ENCODE results near the gene IWS1.
A peak's percentile ranks its signal among the peaks of the same experiment; 100 is the strongest.
"Not testable (repeated sequence)": the region's sequence is repeated elsewhere in the genome, so short reads cannot be mapped to it uniquely, and the experiment has no call there.

IWS1 gene

GRCh38 chr2:127526132-127527000, at the start of gene IWS1:
IWS1 (minus strand) TSS chr2:127526489; CDS start chr2:127526208, 281 bp downstream.
- no peaks in the 10 kb centered on the region for H3K27me3 ChIP-seq (ENCODE audit: control insufficient read depth, insufficient read depth, low read length)
- peaks cover 1% of the 10 kb centered on the region; the same call in 1 of the 2 replicates for H3K4me1 ChIP-seq (ENCODE audit: control insufficient read depth, insufficient read depth, low read length)
- peak within 1 kb of the TSS; percentile 88 for H3K4me3 ChIP-seq (ENCODE audit: low read length)
- H3K9me3 ChIP-seq (ENCODE audit: control insufficient read depth, insufficient read depth, low read length) = no peaks in the 10 kb centered on the region
- no peaks in the 10 kb centered on the region for H3K36me3 ChIP-seq (ENCODE audit: control insufficient read depth, insufficient read depth, low read length)
- no CpG with 5 or more reads among the region's 70 CpGs for WGBS (ENCODE audit: insufficient coverage, insufficient read length)
- DNase-seq (ENCODE audit: low read depth, low spot score) = peak; percentile 94
- H3K27ac ChIP-seq (ENCODE audit: low read length) = no peak within 1 kb of the TSS

- Histone ChIP-seq H3K36me3 (ENCODE audit: control insufficient read depth, insufficient read depth, low read length) (no peaks in the 10 kb centered on the region), H3K4me3 (ENCODE audit: low read length) (no peak overlapping the region), H3K9me3 (ENCODE audit: control insufficient read depth, insufficient read depth, low read length) (no peaks in the 10 kb centered on the region), H3K27me3 (ENCODE audit: control insufficient read depth, insufficient read depth, low read length) (no peaks in the 10 kb centered on the region), H3K27ac (ENCODE audit: low read length) (no peak overlapping the region), H3K4me1 (ENCODE audit: control insufficient read depth, insufficient read depth, low read length) (no peaks in the 10 kb centered on the region)
- no CpG with 5 or more reads among the region's 11 CpGs for WGBS (ENCODE audit: insufficient coverage, insufficient read length)
- DNase-seq (ENCODE audit: low read depth, low spot score) = no peak
Measured at GRCh38 chr2:127575941-127576432, 49.7 kb upstream of the IWS1 start.

- Histone ChIP-seq H3K4me1 (ENCODE audit: control insufficient read depth, insufficient read depth, low read length) (no peaks in the 10 kb centered on the region), H3K9me3 (ENCODE audit: control insufficient read depth, insufficient read depth, low read length) (no peaks in the 10 kb centered on the region), H3K27me3 (ENCODE audit: control insufficient read depth, insufficient read depth, low read length) (no peaks in the 10 kb centered on the region), H3K36me3 (ENCODE audit: control insufficient read depth, insufficient read depth, low read length) (no peaks in the 10 kb centered on the region), H3K4me3 (ENCODE audit: low read length) (no peak overlapping the region), H3K27ac (ENCODE audit: low read length) (no peak overlapping the region)
- no CpG with 5 or more reads among the region's 4 CpGs for WGBS (ENCODE audit: insufficient coverage, insufficient read length)
- no peak for DNase-seq (ENCODE audit: low read depth, low spot score)
Measured at GRCh38 chr2:127575185-127575765, 49.0 kb upstream of the IWS1 start.

- Histone ChIP-seq H3K27me3 (ENCODE audit: control insufficient read depth, insufficient read depth, low read length) (no peaks in the 10 kb centered on the region), H3K4me1 (ENCODE audit: control insufficient read depth, insufficient read depth, low read length) (no peaks in the 10 kb centered on the region)
- no CpG with 5 or more reads among the region's 3 CpGs for WGBS (ENCODE audit: insufficient coverage, insufficient read length)
Measured at GRCh38 chr2:127574656-127575055, 48.4 kb upstream of the IWS1 start.

GRCh38 chr2:127573771-127574170, 47.5 kb upstream of the IWS1 start:
- no CpG with 5 or more reads among the region's 17 CpGs for WGBS (ENCODE audit: insufficient coverage, insufficient read length)
- H3K36me3 ChIP-seq (ENCODE audit: control insufficient read depth, insufficient read depth, low read length) = no peaks in the 10 kb centered on the region
- no peak for DNase-seq (ENCODE audit: low read depth, low spot score)
- no peak overlapping the region for H3K27ac ChIP-seq (ENCODE audit: low read length)
- no peaks in the 10 kb centered on the region for H3K9me3 ChIP-seq (ENCODE audit: control insufficient read depth, insufficient read depth, low read length)
- no peak overlapping the region for H3K4me3 ChIP-seq (ENCODE audit: low read length)
- H3K4me1 ChIP-seq (ENCODE audit: control insufficient read depth, insufficient read depth, low read length) = no peaks in the 10 kb centered on the region
- no peaks in the 10 kb centered on the region for H3K27me3 ChIP-seq (ENCODE audit: control insufficient read depth, insufficient read depth, low read length)

More at GRCh38 chr2:127574656-127575055, 48.4 kb upstream of the IWS1 start:
- H3K36me3 ChIP-seq (ENCODE audit: control insufficient read depth, insufficient read depth, low read length) = no peaks in the 10 kb centered on the region
- no peak overlapping the region for H3K4me3 ChIP-seq (ENCODE audit: low read length)
- H3K27ac ChIP-seq (ENCODE audit: low read length) = no peak overlapping the region
- no peaks in the 10 kb centered on the region for H3K9me3 ChIP-seq (ENCODE audit: control insufficient read depth, insufficient read depth, low read length)
- DNase-seq (ENCODE audit: low read depth, low spot score) = no peak

- WGBS (ENCODE audit: insufficient coverage, insufficient read length) = no CpG with 5 or more reads among the region's 6 CpGs
- Histone ChIP-seq H3K27ac (ENCODE audit: low read length) (no peak overlapping the region), H3K36me3 (ENCODE audit: control insufficient read depth, insufficient read depth, low read length) (no peaks in the 10 kb centered on the region), H3K4me1 (ENCODE audit: control insufficient read depth, insufficient read depth, low read length) (no peaks in the 10 kb centered on the region), H3K4me3 (ENCODE audit: low read length) (no peak overlapping the region), H3K9me3 (ENCODE audit: control insufficient read depth, insufficient read depth, low read length) (no peaks in the 10 kb centered on the region), H3K27me3 (ENCODE audit: control insufficient read depth, insufficient read depth, low read length) (no peaks in the 10 kb centered on the region)
- DNase-seq (ENCODE audit: low read depth, low spot score) = no peak
Measured at GRCh38 chr2:127573298-127573697, 47.0 kb upstream of the IWS1 start.

- Histone ChIP-seq H3K27me3 (ENCODE audit: control insufficient read depth, insufficient read depth, low read length) (no peaks in the 10 kb centered on the region), H3K36me3 (ENCODE audit: control insufficient read depth, insufficient read depth, low read length) (no peaks in the 10 kb centered on the region), H3K27ac (ENCODE audit: low read length) (no peak overlapping the region), H3K4me1 (ENCODE audit: control insufficient read depth, insufficient read depth, low read length) (no peaks in the 10 kb centered on the region), H3K4me3 (ENCODE audit: low read length) (no peak overlapping the region), H3K9me3 (ENCODE audit: control insufficient read depth, insufficient read depth, low read length) (no peaks in the 10 kb centered on the region)
- no CpG with 5 or more reads among the region's 5 CpGs for WGBS (ENCODE audit: insufficient coverage, insufficient read length)
- no peak for DNase-seq (ENCODE audit: low read depth, low spot score)
Measured at GRCh38 chr2:127572841-127573240, 46.6 kb upstream of the IWS1 start.

DNA sequence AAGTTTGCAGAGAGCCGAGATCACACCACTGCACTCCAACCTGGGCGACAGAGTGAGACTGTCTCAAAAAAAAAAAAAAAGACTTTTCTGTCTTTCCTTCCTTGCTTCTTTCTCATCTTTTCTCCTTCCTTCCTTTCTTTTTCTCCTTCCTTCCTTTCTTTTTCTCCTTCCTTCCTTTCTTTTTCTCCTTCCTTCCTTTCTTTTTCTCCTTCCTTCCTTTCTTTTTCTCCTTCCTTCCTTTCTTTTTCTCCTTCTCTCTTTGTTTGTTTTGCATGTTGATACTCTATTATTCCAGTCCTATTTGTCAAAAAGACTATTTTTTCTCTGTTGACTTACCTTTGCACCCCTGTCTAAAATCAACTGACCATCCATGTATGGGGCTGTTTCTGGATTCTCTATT, 46.1 kb upstream of the IWS1 start:
- H3K27me3 ChIP-seq (ENCODE audit: control insufficient read depth, insufficient read depth, low read length); H3K4me1 ChIP-seq (ENCODE audit: control insufficient read depth, insufficient read depth, low read length); DNase-seq (ENCODE audit: low read depth, low spot score); H3K9me3 ChIP-seq (ENCODE audit: control insufficient read depth, insufficient read depth, low read length); H3K27ac ChIP-seq (ENCODE audit: low read length); H3K36me3 ChIP-seq (ENCODE audit: control insufficient read depth, insufficient read depth, low read length); H3K4me3 ChIP-seq (ENCODE audit: low read length): not testable (repeated sequence)
- WGBS (ENCODE audit: insufficient coverage, insufficient read length) = no CpG with 5 or more reads among the region's 2 CpGs

DNA sequence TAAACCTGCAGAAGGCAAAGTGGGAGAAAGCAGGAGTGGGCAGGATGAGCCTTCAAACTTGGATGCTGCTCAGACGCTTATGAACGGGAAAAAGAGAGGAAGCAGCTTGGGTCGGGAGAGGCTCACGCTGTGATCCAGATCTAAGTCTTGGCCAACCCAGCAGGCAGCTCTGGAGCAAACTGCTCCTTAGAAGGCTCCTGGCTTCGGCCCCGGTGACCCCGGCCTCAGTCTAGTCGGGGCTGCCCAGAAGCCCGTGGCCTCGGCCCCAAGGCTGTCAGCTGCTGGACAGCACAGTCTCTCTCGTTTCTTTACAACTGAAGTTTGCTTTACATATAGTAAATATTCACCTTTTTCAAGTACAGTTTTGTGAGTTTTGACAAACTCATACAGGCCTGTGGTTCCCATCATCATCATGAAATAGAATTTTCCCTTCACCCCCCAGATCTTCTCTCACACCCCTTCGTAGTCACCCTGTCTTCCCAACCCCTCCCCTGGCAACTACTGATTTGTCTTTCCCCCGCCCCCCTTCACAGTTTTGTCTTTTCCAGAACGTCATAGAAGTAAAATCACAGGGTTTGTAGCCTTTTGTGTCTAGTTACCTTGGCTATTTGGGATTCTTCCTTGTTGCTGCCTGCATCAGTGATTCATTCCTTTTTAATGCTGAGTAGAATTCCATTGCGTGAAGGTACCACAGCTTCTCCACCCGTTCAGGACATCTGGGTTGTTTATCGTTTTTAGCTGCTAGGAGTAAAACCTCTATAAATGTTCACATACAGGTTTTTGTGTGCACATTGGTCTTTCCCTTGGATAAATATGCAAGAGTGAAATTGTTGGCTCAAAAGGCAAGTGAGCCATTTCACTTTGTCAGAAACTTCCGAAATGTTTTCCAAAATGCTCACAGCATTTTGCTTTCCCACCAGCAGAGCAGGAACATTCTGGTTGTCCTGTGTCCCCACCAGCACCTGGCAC, 44.3 kb upstream of the IWS1 start:
- Histone ChIP-seq H3K4me3 (ENCODE audit: low read length) (no peak overlapping the region), H3K4me1 (ENCODE audit: control insufficient read depth, insufficient read depth, low read length) (no peaks in the 10 kb centered on the region), H3K27ac (ENCODE audit: low read length) (no peak overlapping the region), H3K9me3 (ENCODE audit: control insufficient read depth, insufficient read depth, low read length) (no peaks in the 10 kb centered on the region), H3K36me3 (ENCODE audit: control insufficient read depth, insufficient read depth, low read length) (no peaks in the 10 kb centered on the region), H3K27me3 (ENCODE audit: control insufficient read depth, insufficient read depth, low read length) (no peaks in the 10 kb centered on the region)
- no peak for DNase-seq (ENCODE audit: low read depth, low spot score)
- WGBS (ENCODE audit: insufficient coverage, insufficient read length) = no CpG with 5 or more reads among the region's 18 CpGs

DNA sequence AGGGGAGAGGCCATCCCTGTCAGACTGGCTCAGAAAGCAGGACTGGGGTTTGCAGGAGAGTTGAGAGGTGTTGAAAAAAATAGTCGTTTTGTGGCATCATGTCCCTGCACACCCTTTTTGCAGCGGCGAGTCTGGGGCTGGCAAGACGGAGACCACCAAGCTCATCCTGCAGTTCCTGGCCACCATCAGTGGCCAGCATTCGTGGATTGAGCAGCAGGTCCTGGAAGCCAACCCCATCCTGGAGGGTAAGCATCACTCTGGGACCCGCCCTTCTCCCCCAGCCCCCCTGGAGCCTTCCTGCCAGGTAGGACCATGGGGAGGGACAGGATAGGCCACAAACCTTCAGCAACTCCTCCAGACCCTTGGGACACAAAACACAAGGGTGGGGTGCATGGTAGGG, 43.4 kb upstream of the IWS1 start:
- Histone ChIP-seq H3K9me3 (ENCODE audit: control insufficient read depth, insufficient read depth, low read length) (no peaks in the 10 kb centered on the region), H3K36me3 (ENCODE audit: control insufficient read depth, insufficient read depth, low read length) (no peaks in the 10 kb centered on the region), H3K27me3 (ENCODE audit: control insufficient read depth, insufficient read depth, low read length) (no peaks in the 10 kb centered on the region), H3K4me1 (ENCODE audit: control insufficient read depth, insufficient read depth, low read length) (no peaks in the 10 kb centered on the region), H3K27ac (ENCODE audit: low read length) (no peak overlapping the region), H3K4me3 (ENCODE audit: low read length) (no peak overlapping the region)
- no peak for DNase-seq (ENCODE audit: low read depth, low spot score)
- no CpG with 5 or more reads among the region's 6 CpGs for WGBS (ENCODE audit: insufficient coverage, insufficient read length)

All from iPS DF 6.9 (cell line).